Heart left ventricle (tissue), 16 donors: Measurements from ENCODE around the gene SEC14L6. TPM values are rescaled to one million over a fixed set of nuclear protein-coding genes. Genes with fewer than 3 reads are reported as not detected.
"Not testable (repeated sequence)": the region's sequence is repeated elsewhere in the genome, so short reads cannot be mapped to it uniquely, and the experiment has no call there.

Source experiments
- ATAC-seq, 4 donors: fragments of 200-7000 bp; cut with Tn5 transposase; one replicate each; pipeline ENCODE4 v1.9.1; 2020 to 2022; ENCODE audit warnings: moderate library complexity in 4 of 4, mild to moderate bottlenecking in 3 of 4, moderate number of reproducible peaks in 1 of 4
- DNase-seq, 5 donors: peaks; one replicate each; pipeline ENCODE4 v3.0.0-alpha.2; 2020
- H3K27ac ChIP-seq, 12 donors: fragments of 200-600 bp; sonication (generic) in 4 of 12; one replicate each; pipeline versions ENCODE4 v1.5.0 to v1.8.0; 2016 to 2022; ENCODE audit warnings: mild to moderate bottlenecking in 2 of 12
- H3K27me3 ChIP-seq, 9 donors: fragments of 200-600 bp; sonication (generic) in 2 of 9; one replicate each; pipeline versions ENCODE4 v1.5.1 to v1.8.0; 2016 to 2022; ENCODE audit warnings: mild to moderate bottlenecking in 3 of 9
- H3K36me3 ChIP-seq, 9 donors: fragments of 200-600 bp; sonication (generic) in 2 of 9; one replicate each; pipeline versions ENCODE4 v1.5.0 to v1.8.0; 2018 to 2022; ENCODE audit warnings: mild to moderate bottlenecking in 2 of 9
- H3K4me1 ChIP-seq, 12 donors: fragments of 200-600 bp; sonication (generic) in 4 of 12; one replicate each; pipeline versions ENCODE4 v1.5.0 to v1.8.0; 2016 to 2022; ENCODE audit warnings: mild to moderate bottlenecking in 3 of 12
- H3K4me3 ChIP-seq, 12 donors: fragments of 200-600 bp; sonication (generic) in 4 of 12; one replicate each; pipeline versions ENCODE4 v1.5.0 to v1.8.0; 2017 to 2022; ENCODE audit warnings: mild to moderate bottlenecking in 9 of 12, moderate library complexity in 4 of 12
- H3K9me3 ChIP-seq, 12 donors: fragments of 200-600 bp; sonication (generic) in 4 of 12; one replicate each; pipeline versions ENCODE4 v1.5.0 to v1.8.0; 2016 to 2022; ENCODE audit warnings: mild to moderate bottlenecking in 1 of 12
- POLR2A ChIP-seq, 2 donors: fragments of 450-650 bp; IDR thresholded peaks; one replicate each; pipeline ENCODE4 v1.6.1; 2017; ENCODE audit warnings: antibody characterized with exemption in 2 of 2, mild to moderate bottlenecking in 2 of 2, moderate library complexity in 2 of 2
- WGBS, 4 donors: extraction: QIAGEN DNeasy Blood & Tissue Kit in 2 of 4; methylation state at CpG; one replicate each; pipeline versions ENCODE4 v1.1.5 to v1.1.7; 2013 to 2018; 5-methylcytosine and 5-hydroxymethylcytosine counted together
- intact Hi-C, 10 donors: fragments of 100-400 bp; cut with DNase I; formaldehyde crosslinking; loops; one replicate each; pipeline versions ENCODE4 v1.11.1 to v1.14.2; 2022
- long read RNA-seq, 3 donors: library from polyadenylated mRNA; unstranded; transcript quantifications; one replicate each; pipeline ENCODE4 v2.0.0, GENCODE V29; 2020 to 2021
- polyA plus RNA-seq, 2 donors: library from polyadenylated mRNA; stranded (reverse); fragments of 200-250 nt; gene quantifications; one replicate each; pipeline ENCODE4 v1.2.3, GENCODE V29; 2013
- total RNA-seq, 9 donors: library from RNA; depleted of rRNA in 2 of 9; stranded (reverse); fragments of >200 nt in 2 of 9; fragmentation: NEBNext Ultra II Directional in 3 of 9; extraction: Animal tissue kit (Norgen Biotek cat#: 25700) in 3 of 9; gene quantifications; one replicate each; pipeline versions ENCODE4 v1.1.0 to v1.2.4, GENCODE V29; 2016 to 2023
- TF ChIP-seq, protein P1 (sequence below), 12 donors: fragments of 200-600 bp; sonication (generic) in 4 of 12; IDR thresholded peaks; one replicate each; pipeline versions ENCODE4 v1.5.0 to v1.8.0; 2018 to 2022; ENCODE audit warnings: antibody characterized with exemption in 12 of 12, mild to moderate bottlenecking in 5 of 12
- donor health status: ischemic (EF 13 %, LVEDD 7.1; RV severe dilation, severe dysfunction).
- donor health status: healthy with polysubstance abuse.
- donor health status: DM: no; HTN: yes; CAD: no.
- donor health status: DM: no; HTN: no; CAD: no.
- donor health status: ischemic (EF 25% LVEDD 6.9; RV normal size, moderate dysfunction).
- donor health status: ischemic (EF 25% LVEDD 5.7; RV mildly dilated, moderate dysfunction).
- donor health status: healthy.
- donor health status: DM: yes; HTN: yes; CAD: no.
- donor health status: ischemic (EF 35%, LVEDD 5.7; RV mildly dilated, moderate dysfunction).
- donor health status: nonischemic (EF 11% LVEDD 7.7; RV severe dilation, severe dysfunction).
- donor health status: DM: yes; HTN: yes; CAD: no.
- donor health status: PGD.
- donor health status: ischemic (EF 29% LVEDD 5.4; RV normal size, mild dysfunction).
- donor health status: nonischemic (EF 23%, LVEDD 6.1; RV moderate dilation, normal function).

SEC14L6 gene
- 1 to 10 TPM in 1 of 9 donors, under 1 TPM in 1, not detected in 7; 0.16 to 2.8 TPM for total RNA-seq
- under 1 TPM in 1 of 2 donors, not detected in 1; 0.03 TPM for polyA plus RNA-seq
- long read RNA-seq, donor 1 = 0 reads
- long read RNA-seq, donor 2 = 0 reads
- long read RNA-seq, donor 3 = 0 reads

DNA sequence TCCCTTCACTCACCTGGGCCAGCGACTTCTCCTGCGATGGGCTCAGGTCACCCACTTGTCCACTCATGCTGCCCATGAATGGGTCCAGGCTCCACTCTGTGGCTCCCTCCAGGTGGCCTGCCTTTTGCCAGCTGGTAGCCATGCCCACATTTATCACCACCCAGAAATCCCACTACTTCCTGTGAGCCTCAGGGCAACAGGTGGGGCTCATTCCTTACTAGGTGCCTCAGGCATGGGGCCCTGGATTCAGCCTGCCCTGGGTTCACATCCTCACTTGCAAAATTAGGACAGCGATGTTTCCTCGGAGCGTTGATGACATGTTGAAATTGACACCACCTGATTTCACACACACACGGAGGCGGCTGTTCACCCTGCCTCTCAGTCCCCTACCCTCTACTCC is at the start of gene SEC14L6:
Gene SEC14L6 (minus strand): TSS at position 126 of the 400 bp plus-strand sequence. CDS start 59 bp downstream, at position 67.
- no peak within 1 kb of the TSS for H3K27ac ChIP-seq
- 79 to 88% (median 84%) methylated on average over 7 of the region's 7 CpGs for WGBS, 4 donors
- H3K36me3 ChIP-seq = no peaks in the 10 kb centered on the region
- H3K4me3 ChIP-seq = no peak within 1 kb of the TSS
- intact Hi-C loops = no loop called here
- H3K27me3 ChIP-seq = peaks cover 0 to 39% (median 22%) of the 10 kb centered on the region in 9 donors
- peaks cover 0 to 10% (median 0%) of the 10 kb centered on the region in 12 donors for H3K4me1 ChIP-seq
- TF ChIP-seq POLR2A (IDR thresholded peaks at IDR 0.05) = no peak
- TF ChIP-seq, protein P1, sequence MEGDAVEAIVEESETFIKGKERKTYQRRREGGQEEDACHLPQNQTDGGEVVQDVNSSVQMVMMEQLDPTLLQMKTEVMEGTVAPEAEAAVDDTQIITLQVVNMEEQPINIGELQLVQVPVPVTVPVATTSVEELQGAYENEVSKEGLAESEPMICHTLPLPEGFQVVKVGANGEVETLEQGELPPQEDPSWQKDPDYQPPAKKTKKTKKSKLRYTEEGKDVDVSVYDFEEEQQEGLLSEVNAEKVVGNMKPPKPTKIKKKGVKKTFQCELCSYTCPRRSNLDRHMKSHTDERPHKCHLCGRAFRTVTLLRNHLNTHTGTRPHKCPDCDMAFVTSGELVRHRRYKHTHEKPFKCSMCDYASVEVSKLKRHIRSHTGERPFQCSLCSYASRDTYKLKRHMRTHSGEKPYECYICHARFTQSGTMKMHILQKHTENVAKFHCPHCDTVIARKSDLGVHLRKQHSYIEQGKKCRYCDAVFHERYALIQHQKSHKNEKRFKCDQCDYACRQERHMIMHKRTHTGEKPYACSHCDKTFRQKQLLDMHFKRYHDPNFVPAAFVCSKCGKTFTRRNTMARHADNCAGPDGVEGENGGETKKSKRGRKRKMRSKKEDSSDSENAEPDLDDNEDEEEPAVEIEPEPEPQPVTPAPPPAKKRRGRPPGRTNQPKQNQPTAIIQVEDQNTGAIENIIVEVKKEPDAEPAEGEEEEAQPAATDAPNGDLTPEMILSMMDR (IDR thresholded peaks at IDR 0.05) = no peak
- DNase-seq (peak in 1 of 5 donors; percentile 25), ATAC-seq (no peak)
- no peaks in the 10 kb centered on the region for H3K9me3 ChIP-seq

- Histone ChIP-seq H3K27me3 (no peaks in the 10 kb centered on the region), H3K27ac (no peak overlapping the region), H3K9me3 (no peaks in the 10 kb centered on the region), H3K36me3 (no peaks in the 10 kb centered on the region), H3K4me3 (no peak overlapping the region), H3K4me1 (peaks cover 0 to 8% (median 2%) of the 10 kb centered on the region in 12 donors)
- 68 to 73% (median 70%) methylated on average over 2 of the region's 2 CpGs for WGBS, 4 donors
- TF ChIP-seq, protein P1 (IDR thresholded peaks at IDR 0.05) = no peak
- no peak for TF ChIP-seq POLR2A (IDR thresholded peaks at IDR 0.05)
- ATAC-seq (no peak), DNase-seq (no peak)
- intact Hi-C loops = no loop called here
Measured at GRCh38 chr22:30596199-30596598, 49.7 kb upstream of the SEC14L6 start.

GRCh38 chr22:30592360-30592713 is 45.8 kb upstream of the SEC14L6 start:
- intact Hi-C loops = loop anchor here in 1 of 10 donors (5.0 kb wide), 1 partner anchor 165 kb away; the partner anchor contains the start of gene MTFP1
- not testable (repeated sequence) for H3K27me3 ChIP-seq, H3K9me3 ChIP-seq, ATAC-seq, DNase-seq
- Histone ChIP-seq H3K4me1 (peaks cover 0 to 23% (median 15%) of the 10 kb centered on the region in 12 donors), H3K27ac (peak overlapping the region in 5 of 12 donors; percentile 77 to 85 (median 80)), H3K4me3 (peak overlapping the region in 10 of 12 donors; percentile 59 to 95 (median 86)), H3K36me3 (peaks cover 0 to 24% (median 19%) of the 10 kb centered on the region in 9 donors)
- 33 to 43% (median 36%) methylated on average over 18 of the region's 18 CpGs for WGBS, 4 donors

DNA sequence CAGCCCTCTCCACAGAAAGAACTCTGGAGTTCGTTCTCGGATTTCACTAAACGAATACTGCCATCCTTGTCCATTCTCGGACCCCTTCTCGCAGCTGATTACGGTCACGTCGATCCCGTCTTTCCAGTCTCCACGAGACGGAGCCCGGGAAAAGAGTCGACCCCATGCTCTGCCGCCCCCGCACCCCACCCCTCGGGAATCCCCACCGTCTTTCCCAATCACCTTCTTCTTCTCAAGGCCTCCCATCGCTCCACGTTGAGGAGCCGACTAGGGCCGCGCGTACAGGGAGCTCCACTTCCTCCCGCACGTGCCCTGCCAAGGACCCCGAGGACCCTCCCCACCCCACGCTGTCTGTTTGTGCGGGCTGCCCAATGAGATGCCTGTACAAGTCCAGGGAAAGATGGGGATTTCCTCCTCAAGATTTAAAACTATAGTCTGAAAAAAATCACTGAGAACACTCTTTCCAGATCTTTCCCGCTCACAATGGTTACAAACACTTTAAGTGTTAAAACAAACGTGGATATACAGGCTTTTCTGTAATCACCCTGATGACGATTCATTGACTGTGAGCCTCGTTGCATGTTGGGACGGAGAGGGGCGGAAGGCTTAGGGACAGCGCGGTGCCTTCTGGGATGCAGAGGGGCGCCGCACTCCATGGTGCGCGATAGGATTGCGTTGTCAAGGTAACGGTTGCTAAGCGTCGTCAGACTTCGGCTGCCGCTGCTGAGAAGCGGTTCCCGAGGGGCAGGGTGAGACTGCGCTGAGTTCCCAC is 45.2 kb upstream of the SEC14L6 start, which contains the start of gene PES1:
Gene PES1 (minus strand): TSS at position 323 of the 772 bp plus-strand sequence. CDS start 77 bp downstream, at position 246.
- DNase-seq (peak; percentile 94 to 97 (median 96)), ATAC-seq (peak; percentile 100)
- Histone ChIP-seq H3K27ac (peak within 1 kb of the TSS; percentile 43 to 91 (median 81)), H3K4me1 (peaks cover 0 to 23% (median 15%) of the 10 kb centered on the region in 12 donors), H3K4me3 (peak within 1 kb of the TSS; percentile 59 to 95 (median 82)), H3K9me3 (no peaks in the 10 kb centered on the region), H3K36me3 (peaks cover 0 to 29% (median 24%) of the 10 kb centered on the region in 9 donors), H3K27me3 (no peaks in the 10 kb centered on the region)
- TF ChIP-seq, protein P1 (IDR thresholded peaks at IDR 0.05) = no peak
- peak in 1 of 2 donors; percentile 45 for TF ChIP-seq POLR2A (IDR thresholded peaks at IDR 0.05)
- intact Hi-C loops = loop anchor here in 2 of 10 donors (2.0 to 5.0 kb wide), 2 partner anchors 43 to 164 kb away; partner anchors contain the start of genes MTFP1 (in 1 of the 2) and SLC35E4 (in 1 of the 2)
- 0 to 1% (median 0%) methylated on average over 49 of the region's 49 CpGs for WGBS, 4 donors
